ENCODE results near the gene OPN3. TPM values are rescaled to one million over a fixed set of nuclear protein-coding genes. Genes with fewer than 3 reads are reported as not detected.

The OPN3 gene
- total RNA-seq, 2 donors from 2014 or later = 11.7 to 39.1 TPM

GRCh38 chr1:241557551-241558193 is 82.5 kb downstream of the OPN3 start:
- intact Hi-C loops (cut with DNase I) = no loop called here
- TF ChIP-seq, protein P1, sequence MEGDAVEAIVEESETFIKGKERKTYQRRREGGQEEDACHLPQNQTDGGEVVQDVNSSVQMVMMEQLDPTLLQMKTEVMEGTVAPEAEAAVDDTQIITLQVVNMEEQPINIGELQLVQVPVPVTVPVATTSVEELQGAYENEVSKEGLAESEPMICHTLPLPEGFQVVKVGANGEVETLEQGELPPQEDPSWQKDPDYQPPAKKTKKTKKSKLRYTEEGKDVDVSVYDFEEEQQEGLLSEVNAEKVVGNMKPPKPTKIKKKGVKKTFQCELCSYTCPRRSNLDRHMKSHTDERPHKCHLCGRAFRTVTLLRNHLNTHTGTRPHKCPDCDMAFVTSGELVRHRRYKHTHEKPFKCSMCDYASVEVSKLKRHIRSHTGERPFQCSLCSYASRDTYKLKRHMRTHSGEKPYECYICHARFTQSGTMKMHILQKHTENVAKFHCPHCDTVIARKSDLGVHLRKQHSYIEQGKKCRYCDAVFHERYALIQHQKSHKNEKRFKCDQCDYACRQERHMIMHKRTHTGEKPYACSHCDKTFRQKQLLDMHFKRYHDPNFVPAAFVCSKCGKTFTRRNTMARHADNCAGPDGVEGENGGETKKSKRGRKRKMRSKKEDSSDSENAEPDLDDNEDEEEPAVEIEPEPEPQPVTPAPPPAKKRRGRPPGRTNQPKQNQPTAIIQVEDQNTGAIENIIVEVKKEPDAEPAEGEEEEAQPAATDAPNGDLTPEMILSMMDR (IDR thresholded peaks at IDR 0.05) = no peak
- no peak overlapping the region for H3K9ac ChIP-seq (ENCODE audit: low read depth in 2 of 2, low read length in 2 of 2)
- H3K27ac ChIP-seq = no peak overlapping the region
- no peaks in the 10 kb centered on the region for H3K9me3 ChIP-seq
- no peaks in the 10 kb centered on the region for H3K36me3 ChIP-seq
- H3K27me3 ChIP-seq = no peaks in the 10 kb centered on the region
- H3K4me3 ChIP-seq = no peak overlapping the region
- DNase-seq = no peak
- no peaks in the 10 kb centered on the region for H3K4me1 ChIP-seq

- H3K27ac ChIP-seq = no peak overlapping the region
- no peak overlapping the region for H3K4me3 ChIP-seq
- H3K9me3 ChIP-seq = no peaks in the 10 kb centered on the region
- no peaks in the 10 kb centered on the region for H3K4me1 ChIP-seq
- intact Hi-C loops (cut with DNase I) = no loop called here
- no peaks in the 10 kb centered on the region for H3K36me3 ChIP-seq
- no peak overlapping the region for H3K9ac ChIP-seq (ENCODE audit: low read depth in 2 of 2, low read length in 2 of 2)
- TF ChIP-seq, protein P1 (IDR thresholded peaks at IDR 0.05) = no peak
- H3K27me3 ChIP-seq = no peaks in the 10 kb centered on the region
- DNase-seq = no peak
Measured at GRCh38 chr1:241557031-241557430, 83.1 kb downstream of the OPN3 start.

DNA sequence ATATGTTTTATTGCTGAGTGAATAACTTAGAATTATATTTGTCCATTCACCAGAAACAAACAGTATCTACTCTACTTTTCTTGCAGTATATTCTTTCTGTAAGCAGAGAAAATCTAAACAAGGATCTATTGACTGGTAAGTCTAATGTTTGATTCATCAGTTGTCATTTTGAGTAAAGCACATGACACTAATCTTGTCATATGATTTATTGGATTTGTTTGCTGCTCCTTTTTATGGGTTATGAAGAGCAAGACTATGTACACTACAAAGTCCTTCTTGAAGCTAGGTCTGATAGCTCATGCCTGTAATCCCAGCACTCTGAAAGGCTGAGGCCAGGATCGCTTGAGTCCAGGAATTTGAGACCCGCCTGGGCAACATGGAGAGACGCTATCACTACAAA is 84.6 kb downstream of the OPN3 start:
- Histone ChIP-seq H3K4me1 (no peaks in the 10 kb centered on the region), H3K4me3 (no peak overlapping the region), H3K9me3 (no peaks in the 10 kb centered on the region), H3K36me3 (no peaks in the 10 kb centered on the region), H3K9ac (ENCODE audit: low read depth in 2 of 2, low read length in 2 of 2) (no peak overlapping the region), H3K27ac (no peak overlapping the region), H3K27me3 (no peaks in the 10 kb centered on the region)
- TF ChIP-seq, protein P1 (IDR thresholded peaks at IDR 0.05) = no peak
- no peak for DNase-seq
- intact Hi-C loops (cut with DNase I) = no loop called here

DNA sequence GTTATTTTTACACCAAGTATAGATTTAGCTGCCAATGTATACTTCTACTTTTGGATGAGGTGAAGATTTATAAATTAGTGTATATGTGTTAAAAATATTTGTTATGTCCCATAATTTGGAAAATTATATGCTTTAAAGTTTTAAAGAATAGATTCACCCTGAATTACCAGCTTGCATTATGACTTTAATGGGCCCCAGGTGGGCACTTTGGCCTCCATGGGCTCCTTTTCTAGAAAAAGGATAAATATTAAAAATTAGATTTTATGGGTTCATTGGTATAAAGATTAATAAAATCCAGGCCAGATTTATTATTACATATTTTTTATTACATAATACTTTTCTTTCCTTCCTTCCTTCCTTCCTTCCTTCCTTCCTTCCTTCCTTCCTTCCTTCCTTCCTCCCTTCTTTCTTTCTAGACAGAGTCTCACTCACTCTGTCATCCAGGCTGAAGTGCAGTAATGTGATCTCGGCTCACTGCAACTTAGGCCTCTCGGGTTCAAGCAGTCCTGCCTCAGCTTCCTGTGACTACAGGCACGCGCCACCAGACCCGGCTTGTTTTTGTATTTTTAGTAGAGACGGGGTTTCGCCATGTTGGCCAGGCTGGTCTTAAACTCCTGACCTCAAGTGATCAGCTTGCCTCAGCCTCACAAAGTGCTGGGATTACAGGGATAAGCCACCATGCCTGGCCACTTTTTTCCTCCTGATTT is 86.1 kb downstream of the OPN3 start:
- intact Hi-C loops (cut with DNase I) = no loop called here
- Histone ChIP-seq H3K36me3 (no peaks in the 10 kb centered on the region), H3K27me3 (no peaks in the 10 kb centered on the region), H3K4me1 (no peaks in the 10 kb centered on the region), H3K9me3 (no peaks in the 10 kb centered on the region), H3K27ac (no peak overlapping the region), H3K4me3 (no peak overlapping the region), H3K9ac (ENCODE audit: low read depth in 2 of 2, low read length in 2 of 2) (no peak overlapping the region)
- TF ChIP-seq, protein P1 (IDR thresholded peaks at IDR 0.05) = no peak
- DNase-seq = no peak

DNA sequence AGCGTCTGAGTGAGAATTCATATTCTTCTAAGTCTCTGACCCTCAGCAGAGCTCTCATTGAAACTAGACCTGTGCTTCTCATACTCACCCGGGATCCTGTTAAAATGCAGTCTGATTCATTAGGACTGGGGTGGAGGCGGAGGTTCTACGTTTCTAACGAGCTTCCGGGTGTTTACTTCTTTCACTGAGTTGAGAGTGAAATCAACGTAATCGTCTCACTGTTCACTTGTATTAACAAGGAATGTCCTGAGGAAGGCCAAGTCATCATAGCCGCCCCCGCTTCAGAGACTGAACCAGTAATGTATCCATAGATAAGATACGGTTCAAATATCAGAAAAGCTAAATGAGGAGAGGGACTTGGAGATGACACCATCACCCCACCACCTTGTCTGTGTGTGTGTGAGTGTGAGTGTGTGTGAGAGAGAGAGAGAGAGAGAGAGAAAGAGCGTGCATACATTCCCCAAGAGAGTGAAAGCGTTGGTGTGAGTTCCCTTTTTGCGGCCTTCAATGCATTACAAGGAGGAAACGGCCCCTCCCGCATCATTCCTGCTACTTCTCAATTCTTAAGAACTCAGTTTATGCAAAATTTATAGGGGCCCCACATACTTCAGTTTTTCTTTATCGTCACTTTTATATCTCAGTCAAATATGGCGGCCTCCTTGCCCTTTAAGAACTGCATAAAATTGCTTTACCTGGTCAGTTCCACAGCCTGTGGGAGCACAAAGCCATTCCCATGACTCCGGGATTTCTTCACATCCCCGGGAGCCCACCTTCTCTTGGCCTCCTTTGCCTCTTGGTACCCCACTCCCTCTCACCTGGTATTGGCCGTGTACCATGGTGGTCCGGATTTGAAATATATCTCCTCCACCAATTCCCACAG is 88.2 kb downstream of the OPN3 start:
- Histone ChIP-seq H3K27ac (peak overlapping the region; percentile 19), H3K9ac (ENCODE audit: low read depth in 2 of 2, low read length in 2 of 2) (peak overlapping the region in 1 of 2 donors; percentile 30), H3K4me3 (no peak overlapping the region), H3K36me3 (no peaks in the 10 kb centered on the region), H3K27me3 (no peaks in the 10 kb centered on the region), H3K4me1 (no peaks in the 10 kb centered on the region), H3K9me3 (no peaks in the 10 kb centered on the region)
- TF ChIP-seq, protein P1 (IDR thresholded peaks at IDR 0.05) = no peak
- intact Hi-C loops (cut with DNase I) = no loop called here
- no peak for DNase-seq
